HG03064 (cell line): ENCODE measurements around the gene FGGY.
"Not testable (repeated sequence)": the region's sequence is repeated elsewhere in the genome, so short reads cannot be mapped to it uniquely, and the experiment has no call there.

Experiments
- ATAC-seq: cut with Tn5 transposase; IDR thresholded peaks from one replicate; pipeline ENCODE4 v1.9.1; 2021; ENCODE audit warnings: low read depth; ENCODE audit not compliant: unreplicated experiment

FGGY gene

DNA sequence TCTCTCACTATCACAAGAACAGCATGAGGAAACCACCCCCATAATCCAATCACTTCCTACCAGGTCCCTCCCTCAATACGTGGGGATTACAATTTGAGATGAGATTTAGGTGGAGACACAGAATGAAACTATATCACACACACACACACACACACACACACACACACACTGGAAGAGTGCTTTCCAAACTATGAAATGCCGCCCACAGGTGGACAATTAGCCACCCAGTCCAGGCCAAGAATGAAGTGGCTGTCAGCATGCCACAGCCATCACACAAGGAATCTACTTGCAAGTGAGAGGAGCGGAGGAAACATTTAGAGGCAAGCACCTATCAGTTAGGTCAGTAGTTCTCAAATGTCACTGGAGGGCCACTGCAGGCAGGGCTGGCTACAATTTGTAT, 412.4 kb downstream of the FGGY start:
- ATAC-seq: no peak

DNA sequence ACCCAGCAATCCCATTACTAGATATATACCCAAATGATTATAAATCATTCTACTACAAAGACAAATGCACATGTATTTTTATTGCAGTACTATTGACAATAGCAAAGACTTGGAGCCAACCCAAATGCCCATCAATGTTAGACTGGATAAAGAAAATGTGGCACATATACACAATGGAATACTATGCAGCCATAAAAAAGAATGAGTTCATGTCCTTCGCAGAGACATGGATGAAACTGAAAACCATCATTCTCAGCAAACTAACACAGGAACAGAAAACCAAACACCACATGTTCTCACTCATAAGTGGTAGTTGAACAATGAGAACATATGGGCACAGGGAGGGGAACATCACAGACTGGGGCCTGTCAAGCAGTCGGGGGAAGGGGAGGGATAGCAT, 414.0 kb downstream of the FGGY start:
- not testable (repeated sequence) for ATAC-seq

DNA sequence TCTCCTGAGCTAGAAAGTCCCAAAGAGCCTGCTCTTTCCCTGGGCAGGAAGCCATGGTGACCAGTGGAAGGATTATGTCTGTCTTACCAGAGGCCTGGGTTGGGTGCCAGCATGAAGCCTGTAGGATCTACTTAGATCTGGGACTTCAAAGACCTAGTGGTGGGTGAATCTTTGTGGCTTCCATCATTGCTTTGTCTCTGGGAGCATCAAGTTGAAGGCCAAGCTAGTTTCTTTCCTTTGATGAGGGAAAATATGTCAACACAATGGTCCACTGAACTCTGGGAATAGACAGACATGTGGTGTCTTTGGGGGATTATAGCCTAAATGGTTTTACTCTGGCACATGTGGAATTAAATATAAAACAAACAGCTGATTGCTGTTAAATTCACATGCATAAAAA, 417.3 kb downstream of the FGGY start:
- no peak for ATAC-seq

DNA sequence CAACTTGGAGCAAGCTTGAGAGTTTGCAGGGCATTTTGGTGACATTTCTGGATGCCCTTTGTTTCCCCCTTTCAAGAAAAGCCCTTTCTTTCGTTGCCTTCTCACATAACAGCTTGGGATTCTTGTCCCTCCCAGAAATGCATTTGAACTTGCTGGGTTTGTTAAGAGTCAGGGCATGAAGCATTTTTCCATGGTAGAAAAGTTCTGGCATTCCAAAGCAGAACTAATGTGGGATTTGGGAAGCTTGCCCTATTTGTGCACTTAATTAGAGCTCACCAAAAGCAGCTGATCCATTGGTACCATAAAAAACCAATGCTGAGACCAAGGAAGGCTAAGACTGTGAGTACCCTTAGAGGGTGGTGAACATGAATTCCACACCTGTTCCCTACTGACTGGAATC, 418.1 kb downstream of the FGGY start:
- ATAC-seq: no peak

DNA sequence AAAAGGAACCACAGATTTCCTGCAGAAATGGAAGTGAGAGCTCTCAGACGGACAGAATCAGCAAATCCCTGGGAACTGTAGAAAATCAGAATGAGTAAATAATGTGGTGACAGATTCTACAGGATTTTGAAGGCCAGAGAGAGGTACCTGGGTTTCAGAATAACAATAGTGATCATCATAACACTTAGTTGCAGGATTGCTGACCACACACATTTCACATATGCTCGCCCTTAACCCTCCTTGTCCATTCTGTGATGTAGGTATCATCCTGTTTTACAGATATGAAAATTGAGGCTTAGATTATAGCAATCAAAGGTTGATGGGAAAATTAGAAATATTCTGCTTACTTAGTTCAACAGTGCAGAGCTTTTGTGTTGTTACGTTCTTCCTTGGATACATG, 419.9 kb downstream of the FGGY start:
- no peak for ATAC-seq

DNA sequence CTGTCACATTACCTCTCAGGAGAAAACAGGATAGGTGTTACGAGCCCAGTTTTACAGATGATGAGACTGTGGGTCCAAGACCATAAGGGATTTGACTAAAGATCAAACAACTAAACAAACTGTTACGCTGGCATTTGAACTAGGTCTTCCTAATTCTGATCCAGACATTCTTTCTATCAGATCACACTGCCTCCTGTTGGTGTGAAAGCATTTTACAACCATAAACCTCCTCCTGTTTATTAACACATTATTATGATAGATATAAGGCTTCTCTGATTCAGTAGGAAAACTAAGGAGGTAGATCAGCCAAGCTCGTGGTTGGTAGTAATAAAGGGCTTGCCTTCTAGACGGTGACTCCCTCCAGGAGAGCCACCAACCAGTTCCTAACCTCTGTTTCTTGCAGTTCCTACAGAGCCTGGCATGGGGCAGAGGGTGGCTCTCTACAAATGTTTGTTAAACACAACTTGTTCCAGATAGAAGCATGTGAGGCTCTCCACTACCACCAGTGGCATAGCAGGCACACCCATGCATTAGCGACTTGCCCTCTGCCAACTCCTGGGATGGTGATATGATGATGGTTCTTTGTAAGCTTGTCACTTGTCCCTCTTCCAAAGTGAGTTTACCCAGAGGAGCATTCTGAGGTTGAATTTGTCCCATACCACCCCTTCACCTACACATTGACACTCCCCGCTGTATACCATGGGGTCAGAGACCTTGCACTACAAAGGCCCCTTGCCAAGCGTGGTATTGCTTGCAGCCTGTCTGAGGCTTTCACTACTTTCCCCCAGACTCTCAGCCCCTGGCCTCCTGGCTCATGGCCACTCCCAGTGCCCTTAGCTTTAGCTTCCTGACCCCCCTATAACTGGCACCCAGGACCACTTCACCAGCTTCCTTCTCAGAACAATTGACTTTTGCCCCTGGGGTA, 421.4 kb downstream of the FGGY start:
- no peak for ATAC-seq

DNA sequence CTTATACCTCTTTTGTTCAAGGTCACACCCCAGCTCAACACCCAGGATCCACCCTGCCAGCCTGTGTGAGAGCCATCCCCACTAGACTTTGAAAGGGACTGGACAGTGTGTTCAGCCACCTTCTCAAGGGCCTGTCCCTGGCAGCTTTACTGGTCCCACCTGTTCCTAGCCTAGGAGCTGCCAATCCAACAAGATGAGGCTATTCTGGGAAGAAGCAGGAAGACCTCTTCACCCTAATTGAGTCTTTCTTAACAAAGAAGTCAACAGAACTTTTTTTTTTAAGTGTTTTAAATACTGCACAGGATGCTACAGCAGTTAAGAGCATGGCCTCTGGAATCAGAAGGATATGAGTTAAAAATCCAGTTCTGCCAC, 422.1 kb downstream of the FGGY start:
- ATAC-seq: no peak

DNA sequence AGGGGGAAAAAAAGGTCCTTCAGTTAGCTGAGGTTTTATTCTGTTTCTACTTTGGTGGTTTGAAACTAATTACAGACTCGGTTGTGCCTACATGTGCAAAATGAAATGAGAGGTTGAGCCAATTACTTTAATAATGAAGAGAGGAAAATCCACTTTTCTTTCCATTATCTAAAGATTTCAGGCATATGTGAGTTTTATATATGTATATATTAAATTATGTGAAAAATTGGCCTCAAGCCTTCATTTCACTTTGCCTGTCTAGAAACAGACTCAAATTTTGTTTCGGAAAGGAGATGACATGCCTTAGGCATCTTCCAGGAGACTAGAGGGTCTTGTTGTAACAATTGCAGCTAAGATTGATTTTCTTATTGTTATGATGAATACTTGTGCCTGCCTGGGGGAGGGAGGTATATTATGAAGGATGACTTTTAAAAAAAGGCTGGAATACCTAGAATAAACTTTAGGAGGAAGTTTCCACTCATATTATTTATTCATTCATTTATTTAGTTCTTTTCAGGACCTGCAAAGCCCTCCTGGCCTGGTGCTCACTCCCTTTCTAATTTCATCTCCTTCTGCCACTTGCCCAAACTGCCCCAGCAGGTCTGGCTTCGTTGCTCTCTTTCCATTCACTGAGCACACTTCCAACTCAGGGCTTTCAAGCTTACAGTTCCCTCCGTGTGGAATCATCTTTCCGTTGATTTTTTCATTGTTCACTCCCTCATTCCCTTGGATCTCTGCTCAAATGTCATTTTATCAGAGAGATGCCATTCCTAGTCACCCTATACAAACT, 423.6 kb downstream of the FGGY start:
- no peak for ATAC-seq

DNA sequence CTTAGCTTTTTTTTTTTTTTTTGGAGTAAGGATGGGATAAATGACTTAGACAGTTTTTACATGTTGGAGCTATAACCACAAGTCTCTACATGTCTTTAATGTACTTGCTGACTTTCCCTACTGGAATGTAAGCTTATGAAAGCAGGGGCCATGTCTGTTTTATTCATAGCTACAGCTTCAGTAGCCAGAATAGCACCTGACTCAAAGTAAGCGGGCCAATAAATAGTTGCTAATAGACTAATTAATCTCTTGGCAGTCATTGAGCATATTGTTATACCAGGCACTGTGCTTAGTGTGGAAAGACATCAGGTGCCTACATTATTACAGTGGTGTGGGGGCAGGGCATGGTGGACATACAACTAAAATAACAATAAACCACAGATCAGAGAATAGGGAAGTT, 433.4 kb downstream of the FGGY start:
- ATAC-seq: no peak

DNA sequence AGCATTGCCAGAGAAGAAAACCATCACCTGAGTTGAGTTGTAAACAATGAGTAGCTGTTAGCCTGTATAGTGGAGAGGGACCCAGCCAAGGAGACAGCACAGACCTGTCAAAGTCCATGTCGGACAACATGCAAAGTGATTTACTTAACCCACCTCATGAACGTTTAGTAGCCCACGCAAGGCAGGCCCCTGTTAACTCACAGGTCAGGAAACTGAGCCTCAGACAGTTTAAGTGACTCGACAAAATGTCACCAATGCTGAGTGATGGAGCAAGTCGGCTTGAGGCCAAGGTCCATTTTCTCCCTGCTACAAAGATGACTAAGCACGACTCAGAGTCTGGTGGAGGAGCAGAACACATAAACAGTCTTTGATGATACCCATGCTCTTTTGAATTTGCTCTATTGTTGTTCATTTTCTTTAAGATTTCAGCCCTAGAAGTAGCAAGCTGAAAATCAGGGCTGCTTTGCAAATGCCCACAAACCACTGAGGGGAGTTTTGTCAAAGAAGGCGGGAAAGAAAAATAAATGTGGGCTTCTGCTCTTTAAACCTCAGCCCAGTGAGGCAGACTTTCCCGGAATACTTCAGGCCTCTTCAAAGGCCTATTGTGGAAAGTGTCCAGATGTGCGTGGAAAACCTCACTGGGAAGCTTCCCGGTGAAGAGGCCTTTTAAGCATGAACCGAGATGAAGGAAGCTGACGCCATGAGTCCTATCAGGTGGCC, 434.0 kb downstream of the FGGY start:
- ATAC-seq: no peak

DNA sequence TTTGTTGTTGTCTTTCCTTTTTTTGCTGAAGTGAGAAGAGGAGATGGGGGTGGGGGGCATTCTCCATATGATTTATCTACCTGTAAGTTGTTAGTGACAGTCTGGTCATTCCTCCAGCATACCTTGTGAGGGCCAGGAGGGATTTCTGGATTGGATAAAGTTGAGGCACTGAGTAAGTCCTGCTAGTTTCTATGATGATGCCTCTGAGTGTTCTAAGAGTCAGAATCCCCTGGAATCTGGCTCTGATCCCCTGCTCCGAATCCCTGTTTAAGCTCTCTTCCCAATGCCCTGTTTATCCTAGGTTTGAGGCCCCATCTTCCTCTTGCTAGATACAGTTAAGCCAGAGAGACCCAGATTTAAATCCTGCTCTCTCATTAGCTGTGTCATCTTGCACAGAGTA, 434.7 kb downstream of the FGGY start:
- ATAC-seq: no peak

DNA sequence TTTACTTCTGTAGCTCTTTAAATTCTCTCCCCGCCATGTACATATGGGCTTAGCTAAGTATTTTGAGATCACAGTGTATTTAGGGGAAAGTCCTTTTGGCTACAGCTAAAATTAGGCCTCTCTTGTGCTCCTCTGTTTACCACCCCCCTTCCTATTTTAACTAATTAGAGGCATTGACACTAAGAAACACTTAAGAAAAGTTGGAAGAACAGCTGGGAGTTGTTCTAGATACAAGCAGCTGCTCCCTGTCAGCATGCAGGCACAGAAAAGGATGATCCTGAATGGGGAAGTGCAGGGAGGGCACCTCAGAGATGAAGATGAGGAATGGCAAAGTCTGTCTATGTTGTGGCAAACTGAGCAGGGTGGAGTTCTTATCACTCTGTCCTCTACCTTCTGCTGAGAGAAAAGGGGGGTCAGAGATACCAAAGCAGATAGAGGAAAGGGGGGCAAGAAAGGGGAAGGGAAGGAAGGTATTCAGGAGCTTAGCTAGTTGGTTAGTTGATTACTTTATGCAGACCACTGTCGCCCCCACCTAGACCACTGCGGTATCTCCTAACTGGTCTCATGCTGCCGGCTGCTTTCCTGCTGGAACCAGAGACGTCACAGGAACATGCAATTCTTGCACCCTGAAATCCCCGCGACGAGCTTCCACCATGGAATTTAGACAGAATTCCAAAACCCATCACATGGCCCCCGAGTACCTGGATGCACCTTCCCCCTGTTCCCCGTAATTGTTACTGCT, 435.5 kb downstream of the FGGY start:
- ATAC-seq: no peak

DNA sequence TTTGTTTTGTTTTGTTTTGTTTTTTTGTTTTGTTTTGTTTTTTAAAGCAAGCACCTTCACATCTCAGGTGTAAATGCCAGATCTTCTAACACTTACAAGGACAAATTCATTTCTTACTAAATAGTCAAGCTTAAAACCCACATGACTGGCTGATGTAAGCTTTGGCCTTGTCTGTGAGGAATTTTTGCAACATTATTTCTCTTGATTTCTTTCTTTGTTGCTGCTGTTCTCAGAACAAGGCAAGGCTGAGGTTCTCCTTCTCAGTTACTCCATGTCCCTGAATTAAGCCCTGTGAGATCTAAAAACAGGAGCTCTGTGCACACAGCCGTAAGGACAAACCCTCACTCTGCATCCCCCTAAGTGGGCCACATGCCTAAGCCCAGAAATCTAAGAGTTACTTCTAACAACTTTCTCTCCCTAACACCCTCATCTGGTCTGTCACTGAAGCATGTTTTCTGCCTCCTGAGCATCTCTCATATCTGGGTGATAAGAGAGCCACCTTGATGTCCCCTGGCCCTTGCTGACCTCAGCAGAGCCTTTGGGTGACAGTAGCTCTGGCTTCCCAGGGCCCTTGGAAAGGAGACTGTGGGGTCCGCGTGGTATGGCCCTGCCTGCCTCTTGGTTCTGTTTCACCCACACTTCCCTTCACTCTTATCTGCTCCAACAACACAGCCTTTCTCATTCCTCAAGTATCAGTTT, 436.7 kb downstream of the FGGY start:
- no peak for ATAC-seq

DNA sequence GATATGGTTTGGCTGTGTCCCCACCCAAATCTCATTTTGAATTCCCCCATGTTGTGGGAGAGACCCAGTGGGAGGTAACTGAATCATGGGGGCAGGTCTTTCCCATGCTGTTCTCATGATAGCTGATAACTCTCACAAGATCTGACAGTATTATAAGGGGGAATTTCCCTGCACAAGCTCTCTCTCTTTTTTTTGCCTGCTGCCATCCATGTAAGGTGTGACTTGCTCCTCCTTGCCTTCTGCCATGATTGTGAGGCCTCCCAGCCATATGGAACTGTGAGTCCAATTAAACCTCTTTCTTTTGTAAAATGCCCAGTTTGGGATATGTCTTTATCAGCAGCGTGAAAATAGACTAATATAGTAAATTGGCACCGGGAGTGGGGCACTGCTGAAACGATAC, 439.0 kb downstream of the FGGY start:
- ATAC-seq: not testable (repeated sequence)

DNA sequence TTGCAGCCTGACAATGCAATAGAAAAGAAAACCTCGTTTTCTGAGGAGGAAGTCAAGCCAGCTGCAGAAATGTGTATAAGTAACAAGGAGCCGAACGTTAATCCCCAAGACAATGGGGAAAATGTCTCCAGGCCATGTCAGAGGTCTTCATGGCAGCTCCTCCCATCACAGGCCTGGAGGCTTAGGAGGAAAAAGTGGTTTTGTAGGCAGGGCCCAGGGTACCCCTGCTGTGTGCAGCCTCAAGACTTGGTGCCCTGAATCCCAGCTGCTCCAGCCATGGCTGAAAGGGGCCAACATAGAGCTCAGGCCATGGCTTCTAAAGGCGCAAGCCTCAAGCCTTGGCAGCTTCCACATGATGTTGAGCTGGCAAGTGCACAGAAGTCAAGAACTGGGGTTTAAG, 439.9 kb downstream of the FGGY start:
- no peak for ATAC-seq

DNA sequence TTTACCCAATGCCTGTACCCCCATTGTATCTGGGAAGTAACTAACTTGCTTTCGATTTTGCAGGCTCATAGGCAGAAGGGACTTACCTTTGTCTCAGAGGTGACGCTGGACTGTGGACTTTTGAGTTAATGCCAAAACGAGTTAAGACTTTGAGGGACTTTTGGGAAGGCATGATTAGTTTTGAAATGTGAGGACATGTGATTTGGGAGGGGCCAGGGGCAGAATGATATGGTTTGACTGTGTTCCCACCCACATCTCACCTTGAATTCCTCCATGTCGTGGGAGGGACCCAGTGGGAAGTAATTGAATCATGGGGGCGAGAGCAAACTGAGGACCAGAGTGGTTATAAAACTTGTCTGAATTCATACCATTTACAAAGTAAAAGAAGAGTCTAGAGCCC, 440.7 kb downstream of the FGGY start:
- ATAC-seq: no peak

DNA sequence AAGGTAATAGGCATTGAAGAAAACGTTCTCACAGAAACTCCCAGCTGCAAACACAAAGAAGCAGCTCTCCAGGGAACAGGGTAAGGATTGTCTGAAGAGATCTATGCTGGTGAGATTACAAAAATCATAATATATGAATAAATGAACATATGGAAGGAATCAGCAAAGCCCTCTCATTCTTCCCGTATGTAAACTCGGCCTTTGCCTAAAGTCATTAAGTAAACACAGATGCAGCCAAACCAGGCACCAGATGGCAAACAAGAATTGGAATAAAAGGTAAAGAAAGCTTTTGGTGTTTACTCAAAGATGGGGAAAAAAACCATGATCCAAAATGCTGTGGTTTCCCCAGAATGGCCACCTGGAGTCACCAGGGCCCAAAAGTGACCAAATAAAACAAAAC, 441.3 kb downstream of the FGGY start:
- ATAC-seq: no peak

DNA sequence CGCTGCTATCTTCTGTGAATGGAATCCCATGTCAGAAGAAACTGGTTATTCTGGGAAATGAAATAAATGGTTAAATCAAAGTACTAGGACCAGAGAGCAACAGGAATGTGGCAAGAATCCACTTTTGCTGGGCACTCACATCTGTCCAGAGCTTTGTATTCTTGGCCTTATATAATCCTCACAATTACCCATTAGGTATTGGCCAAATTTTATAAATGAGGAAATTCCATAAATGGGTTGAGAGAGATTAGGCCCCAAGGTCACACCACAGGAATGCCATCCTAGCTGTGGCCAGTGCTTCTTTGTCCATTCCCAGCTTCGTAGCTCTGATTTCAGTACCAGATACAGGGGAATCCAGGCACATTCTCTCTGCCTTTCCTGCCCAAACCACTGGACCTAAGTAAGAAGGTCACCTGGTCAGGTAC, 441.7 kb downstream of the FGGY start:
- no peak for ATAC-seq

DNA sequence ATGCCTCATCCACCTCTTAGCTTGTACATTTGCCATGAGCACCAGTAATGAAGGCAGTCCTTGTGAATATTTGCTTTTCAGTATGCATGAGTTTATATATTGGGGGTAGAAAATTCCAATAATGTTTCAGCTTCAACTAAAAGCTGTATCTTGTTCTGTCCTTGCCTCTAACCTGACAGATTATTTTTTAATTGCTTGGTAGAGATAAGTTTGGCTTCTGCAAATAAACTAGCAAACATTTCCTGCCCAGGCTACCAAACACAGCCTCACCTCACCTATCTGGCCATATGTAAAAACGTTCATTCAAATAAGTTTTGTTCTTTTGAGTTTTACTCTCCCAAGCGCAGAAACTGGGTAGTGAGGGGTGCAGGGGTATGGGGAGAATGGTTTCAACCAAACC, 442.2 kb downstream of the FGGY start:
- ATAC-seq: no peak

DNA sequence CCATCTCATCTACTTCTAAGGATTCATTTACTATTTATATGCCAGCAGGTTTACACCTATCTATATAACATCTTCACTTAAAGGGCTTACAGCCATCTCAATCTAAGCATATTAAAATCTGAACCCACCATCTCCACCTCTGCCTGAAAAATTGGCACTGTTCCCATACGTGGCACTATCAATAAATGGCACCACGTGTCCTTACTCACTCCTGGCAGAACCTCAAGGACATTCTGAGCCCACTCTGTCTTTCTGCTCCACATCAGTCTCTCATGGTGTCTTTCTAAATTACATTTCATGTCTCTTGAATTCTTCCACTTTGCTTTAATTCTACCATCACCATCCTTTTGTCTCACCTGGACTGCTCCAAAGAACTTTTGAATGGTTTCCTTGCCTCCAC, 445.6 kb downstream of the FGGY start:
- no peak for ATAC-seq
